ENCODE data around the gene BCAR1.

DNA sequence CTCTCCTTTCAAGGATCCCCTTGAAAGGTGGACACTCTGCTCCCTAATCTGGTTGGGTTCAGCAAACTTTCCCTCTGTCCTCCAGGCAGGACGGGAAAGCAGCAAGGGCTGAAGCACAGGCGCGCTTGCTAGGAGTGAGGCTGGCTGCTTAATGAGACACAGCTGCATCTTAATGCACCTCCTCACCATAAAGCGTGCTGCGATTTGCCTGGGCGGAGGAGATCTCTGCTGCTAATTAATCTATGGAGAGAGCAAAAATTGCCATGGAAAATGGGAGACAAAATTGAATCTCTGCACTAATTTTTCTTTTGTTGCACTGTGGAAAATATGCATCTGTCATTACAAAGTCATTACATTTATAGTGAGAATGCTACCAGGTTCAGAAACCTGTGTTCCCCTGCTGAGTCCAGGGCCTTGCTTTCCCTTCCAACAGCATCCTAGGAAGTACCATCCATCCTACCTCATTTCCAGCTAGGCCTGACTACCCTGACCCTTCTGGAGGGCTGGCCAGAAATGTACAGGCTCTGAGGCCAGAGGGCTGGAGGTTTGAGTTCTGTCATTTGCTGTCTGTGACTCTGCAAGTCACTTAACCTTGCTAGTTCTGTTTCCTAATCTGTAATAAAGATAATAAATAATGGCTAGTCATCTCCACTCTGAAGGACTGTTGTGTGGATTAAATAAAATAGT, 43.5 kb upstream of the BCAR1 start:
- TF ChIP-seq POLR2A (IDR thresholded peaks at IDR 0.05; ENCODE audit: low read length) (no peak), GATA1 (IDR thresholded peaks at IDR 0.05; ENCODE audit: low read depth, low read length) (no peak)
